Measurements from ENCODE around the gene WDR33.
"Not testable (repeated sequence)": the region's sequence is repeated elsewhere in the genome, so short reads cannot be mapped to it uniquely, and the experiment has no call there.

Gene WDR33

GRCh38 chr2:127810619-127811396 lies at the start of gene WDR33:
TSS of gene WDR33 (minus strand) at chr2:127811171. CDS start at chr2:127770981, 40,190 bp downstream.
- peak; percentile 77 to 89 (median 88) for DNase-seq

DNA sequence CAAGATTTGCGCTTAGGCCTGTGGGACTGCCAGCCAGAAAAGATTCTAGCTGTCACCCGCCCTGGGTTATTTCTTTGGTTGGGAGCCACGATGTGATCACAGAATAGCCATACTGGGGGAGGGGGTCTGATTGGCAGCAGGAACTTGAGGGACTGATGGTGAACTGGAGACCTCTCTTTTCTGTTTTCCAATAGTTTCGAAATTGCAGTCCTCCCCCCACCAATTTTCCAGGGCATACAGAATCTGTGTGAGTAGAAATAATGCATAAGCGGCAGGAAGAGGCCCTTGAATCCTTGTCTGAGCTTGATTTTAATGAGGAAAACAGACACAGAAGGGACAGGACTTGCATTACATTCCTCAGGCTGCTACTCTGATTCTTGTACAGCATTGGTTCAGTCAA lies 49.2 kb upstream of the WDR33 start:
- no peak for DNase-seq

DNA sequence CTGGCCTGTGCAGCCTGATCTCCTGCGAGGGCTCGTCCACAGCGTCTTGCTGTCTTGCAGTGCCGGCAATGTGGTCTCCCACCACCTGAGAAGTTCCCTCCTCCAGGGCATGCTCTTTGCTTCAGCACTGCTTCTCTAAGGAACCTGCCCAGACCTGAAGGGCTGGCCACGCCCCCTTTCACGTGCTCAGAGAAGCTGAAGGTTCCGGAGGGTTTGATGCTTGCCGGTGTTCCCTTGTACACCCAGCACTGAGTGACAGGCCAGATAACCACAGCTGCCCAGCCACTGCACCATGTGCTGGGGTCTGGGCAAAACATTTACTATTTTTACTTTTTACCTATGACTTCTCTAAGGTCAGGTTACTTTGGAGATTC lies 48.7 kb upstream of the WDR33 start:
- peak; percentile 9 to 59 (median 36) for DNase-seq

- DNase-seq = no peak
Observed at GRCh38 chr2:127857265-127857808, 46.4 kb upstream of the WDR33 start.

GRCh38 chr2:127853671-127854070 lies 42.7 kb upstream of the WDR33 start:
- no peak for DNase-seq

GRCh38 chr2:127852388-127852787 lies 41.4 kb upstream of the WDR33 start:
- DNase-seq = no peak

- DNase-seq = no peak
Observed at GRCh38 chr2:127847931-127848330, 37.0 kb upstream of the WDR33 start.

- DNase-seq = no peak
Observed at GRCh38 chr2:127844973-127845372, 34.0 kb upstream of the WDR33 start.

GRCh38 chr2:127843677-127844076 lies 32.7 kb upstream of the WDR33 start:
- DNase-seq = no peak

GRCh38 chr2:127841466-127842178 lies 30.7 kb upstream of the WDR33 start:
- DNase-seq = no peak

DNA sequence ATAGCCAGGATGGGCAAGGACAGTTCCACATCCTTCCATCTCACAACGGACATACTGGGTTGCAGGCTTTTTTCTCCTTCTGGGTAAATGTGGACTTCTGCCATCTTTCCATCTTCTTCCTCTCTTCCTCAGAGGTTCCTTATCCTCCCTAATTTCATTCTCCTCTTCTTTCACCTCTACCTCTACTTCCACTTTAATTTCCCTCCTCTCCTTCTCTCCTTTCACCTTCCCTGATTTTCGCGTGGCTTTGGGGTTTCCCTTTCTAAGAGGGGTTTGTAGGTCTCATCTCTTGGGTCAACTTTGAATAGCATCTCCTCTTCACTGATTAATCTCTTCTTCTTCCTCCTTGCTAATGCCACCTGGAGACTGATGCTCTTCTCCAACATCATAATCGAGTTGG lies 29.9 kb upstream of the WDR33 start:
- no peak for DNase-seq

DNA sequence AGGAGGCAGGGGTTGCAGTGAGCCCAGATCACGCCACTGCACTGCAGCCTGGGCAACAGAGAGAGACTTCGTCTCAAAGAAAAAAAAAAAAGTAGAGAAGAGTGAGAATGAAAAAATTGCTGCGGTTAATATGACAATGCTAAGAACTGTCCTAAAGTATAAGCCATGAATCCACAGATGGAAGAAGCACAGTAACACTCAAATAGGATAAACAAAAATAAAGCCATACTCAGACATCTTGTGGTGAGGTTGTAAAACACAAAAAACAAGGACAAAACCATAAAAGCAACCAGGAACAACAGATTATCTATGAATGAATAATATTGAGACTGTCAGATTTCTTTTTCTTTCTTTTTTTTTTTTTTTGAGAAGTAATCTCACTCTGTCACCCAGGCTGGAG lies 24.0 kb upstream of the WDR33 start:
- DNase-seq = no peak

GRCh38 chr2:127829845-127830246 lies 18.9 kb upstream of the WDR33 start:
- no peak for DNase-seq

GRCh38 chr2:127826708-127827107 lies 15.7 kb upstream of the WDR33 start:
- DNase-seq = not testable (repeated sequence)

- no peak for DNase-seq
Observed at GRCh38 chr2:127826047-127826446, 15.1 kb upstream of the WDR33 start.

- DNase-seq = no peak
Observed at GRCh38 chr2:127820080-127820668, 9.2 kb upstream of the WDR33 start.

- DNase-seq = no peak
Observed at GRCh38 chr2:127818794-127819425, 7.9 kb upstream of the WDR33 start.

DNA sequence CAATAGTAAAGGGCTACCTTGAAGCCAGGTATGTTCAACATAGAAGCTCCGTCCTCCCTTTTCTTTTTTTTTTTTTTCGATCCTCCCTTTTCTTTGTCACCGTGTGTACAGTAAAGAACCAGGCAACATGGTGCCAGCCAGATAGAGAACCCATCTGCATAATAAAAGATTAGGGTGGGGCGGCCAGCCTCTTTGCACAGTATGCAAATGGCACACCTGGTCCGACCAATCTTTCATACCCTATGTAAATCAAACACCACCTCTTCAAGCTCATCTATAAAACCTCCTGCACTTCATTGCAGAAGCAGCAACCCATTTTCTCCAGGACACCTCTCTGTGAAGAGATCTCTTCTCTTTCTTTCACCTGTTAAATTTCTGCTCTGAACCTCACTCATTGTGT lies 7.3 kb upstream of the WDR33 start:
- no peak for DNase-seq

DNA sequence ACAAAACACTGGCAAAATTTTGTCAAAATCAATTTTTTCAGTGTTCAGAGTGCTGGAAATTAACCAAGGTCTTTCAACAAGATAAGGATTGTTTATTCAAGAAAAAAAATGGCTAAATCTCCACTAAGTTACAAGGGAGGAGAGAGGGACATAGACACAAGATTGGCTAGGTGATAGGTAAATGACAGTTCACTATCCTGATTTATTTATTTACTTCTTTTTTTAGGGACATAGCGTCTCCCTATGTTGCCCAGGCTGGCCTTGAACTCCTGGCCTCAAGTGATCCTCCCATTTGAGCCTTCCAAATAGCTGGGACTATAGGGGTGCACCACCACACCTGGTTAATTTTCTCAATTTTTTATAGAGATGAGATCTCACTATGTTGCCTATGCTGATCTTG lies 3.7 kb upstream of the WDR33 start:
- DNase-seq = no peak

GRCh38 chr2:127812441-127812840 lies 1.5 kb upstream of the WDR33 start:
- not testable (repeated sequence) for DNase-seq

- no peak for DNase-seq
Observed at GRCh38 chr2:127811397-127812321, 688 bp upstream of the WDR33 start.

- DNase-seq = no peak
Observed at GRCh38 chr2:127810156-127810618, 784 bp downstream of the WDR33 start.

Measured in activated CD4-positive, CD25-positive, alpha-beta regulatory T cell (primary cell).